H9 (cell line): Measurements from ENCODE around the gene GMNN. TPM values are rescaled to one million over a fixed set of nuclear protein-coding genes. Genes with fewer than 3 reads are reported as not detected.

Experiments used
- DNase-seq: peaks from one replicate; pipeline ENCODE4 v3.0.0-alpha.2; 2017
- H2AFZ ChIP-seq: one replicate; pipeline ENCODE4 v1.6.1; 2013; ENCODE audit warnings: mild to moderate bottlenecking, low read length, control low read depth, moderate library complexity
- H2AK5ac ChIP-seq: 2 replicates; pipeline ENCODE4 v1.6.1; 2013; ENCODE audit warnings: low read length, control low read depth, mixed read lengths; ENCODE audit not compliant: insufficient read length
- H2BK120ac ChIP-seq: one replicate; pipeline ENCODE4 v1.6.1; 2013; ENCODE audit warnings: low read depth, mild to moderate bottlenecking, low read length, control low read depth, inconsistent platforms; ENCODE audit not compliant: poor library complexity, severe bottlenecking
- H2BK12ac ChIP-seq: 2 replicates; pipeline ENCODE4 v1.6.1; 2013; ENCODE audit warnings: low read length, control low read depth, mixed read lengths, low read depth; ENCODE audit not compliant: insufficient read length
- H2BK15ac ChIP-seq: 2 replicates; pipeline ENCODE4 v1.6.1; 2013; ENCODE audit warnings: low read depth, low read length, control low read depth
- H2BK20ac ChIP-seq: one replicate; pipeline ENCODE4 v1.6.1; 2013; ENCODE audit warnings: low read depth, mild to moderate bottlenecking, low read length, control low read depth, inconsistent platforms; ENCODE audit not compliant: poor library complexity, severe bottlenecking
- H2BK5ac ChIP-seq: 2 replicates; pipeline ENCODE4 v1.6.1; 2013; ENCODE audit warnings: low read length, control low read depth, mixed read lengths; ENCODE audit not compliant: insufficient read length
- H3K14ac ChIP-seq: 2 replicates; pipeline ENCODE4 v1.6.1; 2013; ENCODE audit warnings: low read length, control low read depth; ENCODE audit not compliant: insufficient read depth
- H3K18ac ChIP-seq: 2 replicates; pipeline ENCODE4 v1.6.1; 2013; ENCODE audit warnings: low read depth, mild to moderate bottlenecking, mixed read lengths, low read length, control low read depth; ENCODE audit not compliant: insufficient read length
- H3K23ac ChIP-seq: 2 replicates; pipeline ENCODE4 v1.6.1; 2013; ENCODE audit warnings: low read length, control low read depth, mixed read lengths, low read depth; ENCODE audit not compliant: insufficient read length
- H3K23me2 ChIP-seq: 2 replicates; pipeline ENCODE4 v1.6.1; 2013; ENCODE audit warnings: low read depth, mild to moderate bottlenecking, mixed read lengths, low read length, control low read depth; ENCODE audit not compliant: insufficient read length, poor library complexity, severe bottlenecking
- H3K27ac ChIP-seq: 2 replicates; pipeline ENCODE4 v1.5.1; 2013; ENCODE audit warnings: low read length, control low read depth, mixed read lengths, low read depth; ENCODE audit not compliant: insufficient read length
- H3K27me3 ChIP-seq: 2 replicates; pipeline ENCODE4 v1.6.1; 2013; ENCODE audit warnings: low read length, control low read depth, inconsistent platforms; ENCODE audit not compliant: insufficient read depth
- H3K4ac ChIP-seq: 2 replicates; pipeline ENCODE4 v1.6.1; 2013; ENCODE audit warnings: low read depth, mild to moderate bottlenecking, control low read depth, inconsistent platforms, low read length, moderate library complexity
- H3K4me1 ChIP-seq: 2 replicates; pipeline ENCODE4 v1.6.1; 2013; ENCODE audit warnings: low read length, control low read depth, inconsistent platforms; ENCODE audit not compliant: insufficient read depth
- H3K4me2 ChIP-seq: 2 replicates; pipeline ENCODE4 v1.6.1; 2013; ENCODE audit warnings: low read length, control low read depth, mixed read lengths; ENCODE audit not compliant: insufficient read length, insufficient read depth
- H3K56ac ChIP-seq: 2 replicates; pipeline ENCODE4 v1.6.1; 2013; ENCODE audit warnings: low read depth, mild to moderate bottlenecking, mixed read lengths, low read length, control low read depth; ENCODE audit not compliant: insufficient read length
- H3K79me1 ChIP-seq: 2 replicates; pipeline ENCODE4 v1.6.1; 2013; ENCODE audit warnings: low read depth, mild to moderate bottlenecking, moderate library complexity, low read length, control low read depth, inconsistent platforms; ENCODE audit not compliant: insufficient read depth, poor library complexity, severe bottlenecking
- H3K79me2 ChIP-seq: 2 replicates; pipeline ENCODE4 v1.6.1; 2013; ENCODE audit warnings: low read length, control low read depth, inconsistent platforms; ENCODE audit not compliant: insufficient read depth
- H3K9ac ChIP-seq: 2 replicates; pipeline ENCODE4 v1.6.1; 2013; ENCODE audit warnings: low read length, control low read depth, mixed read lengths; ENCODE audit not compliant: insufficient read length; ENCODE audit errors: extremely low read depth
- H3K9me3 ChIP-seq: one replicate; pipeline ENCODE4 v1.6.1; 2013; ENCODE audit warnings: low read depth, low read length, inconsistent platforms; ENCODE audit not compliant: control insufficient read depth
- H3T11ph ChIP-seq: one replicate; pipeline ENCODE4 v1.6.1; 2013; ENCODE audit warnings: mild to moderate bottlenecking, low read length, control low read depth, inconsistent platforms
- H4K20me1 ChIP-seq: one replicate; pipeline ENCODE4 v1.6.1; 2013; ENCODE audit not compliant: control insufficient read depth, insufficient read length, insufficient read depth
- H4K5ac ChIP-seq: 2 replicates; pipeline ENCODE4 v1.6.1; 2013; ENCODE audit warnings: low read depth, mild to moderate bottlenecking, mixed read lengths, low read length, control low read depth; ENCODE audit not compliant: insufficient read length
- H4K8ac ChIP-seq: replicated peaks from 2 replicates; pipeline ENCODE4 v1.6.1; 2013; ENCODE audit warnings: low read length, control low read depth, mixed read lengths, low read depth; ENCODE audit not compliant: insufficient read length
- H4K91ac ChIP-seq: 2 replicates; pipeline ENCODE4 v1.6.1; 2013; ENCODE audit warnings: low read depth, mild to moderate bottlenecking, moderate library complexity, mixed read lengths, low read length, control low read depth; ENCODE audit not compliant: insufficient read length
- H3K27ac Mint-ChIP-seq, 3 experiments: 2 replicates in 2 of 3; 3 replicates in 1 of 3; pipeline ENCODE4 v1.8.0; 2020 to 2021; ENCODE audit warnings: mixed read lengths in 3 of 3, mild to moderate bottlenecking in 1 of 3, moderate library complexity in 1 of 3
- H3K27me3 Mint-ChIP-seq: 2 replicates; pipeline ENCODE4 v1.8.0; 2021; ENCODE audit warnings: low read depth, mild to moderate bottlenecking, moderate library complexity, mixed read lengths
- H3K36me3 Mint-ChIP-seq, 3 experiments: 2 replicates in 2 of 3; 3 replicates in 1 of 3; pipeline ENCODE4 v1.8.0; 2020 to 2021; ENCODE audit warnings: low read depth in 3 of 3, mixed read lengths in 3 of 3; ENCODE audit not compliant: insufficient read depth in 1 of 3
- H3K4me1 Mint-ChIP-seq, 2 experiments: 2 replicates each; pipeline ENCODE4 v1.8.0; 2020; ENCODE audit warnings: mixed read lengths in 2 of 2
- H3K4me3 Mint-ChIP-seq, 2 experiments: 2 replicates in 1 of 2; 3 replicates in 1 of 2; pipeline ENCODE4 v1.8.0; 2020 to 2021; ENCODE audit warnings: mild to moderate bottlenecking in 2 of 2, mixed read lengths in 2 of 2, moderate library complexity in 1 of 2
- H3K9me3 Mint-ChIP-seq, 2 experiments: 2 replicates in 1 of 2; 3 replicates in 1 of 2; pipeline ENCODE4 v1.8.0; 2020; ENCODE audit warnings: mild to moderate bottlenecking in 2 of 2, mixed read lengths in 2 of 2, moderate library complexity in 1 of 2
- WGBS: extraction: QIAGEN DNeasy Blood & Tissue Kit; methylation state at CpG from one replicate; pipeline ENCODE4 v1.1.7; 2013; ENCODE audit warnings: missing lambda C conversion rate, low lambda C conversion rate, mixed read lengths; ENCODE audit not compliant: insufficient read length; ENCODE audit errors: extremely low coverage; 5-methylcytosine and 5-hydroxymethylcytosine counted together
- total RNA-seq: library from RNA; stranded (reverse); gene quantifications from 2 replicates; pipeline ENCODE4 v1.2.1, GENCODE V29; 2021
- TF ChIP-seq, protein P1 (sequence below): fragments of 200-600 bp; sonication (generic); conservative IDR thresholded peaks from 3 replicates; pipeline ENCODE4 v1.8.0; 2021; ENCODE audit warnings: antibody characterized with exemption, mild to moderate bottlenecking

The GMNN gene
- total RNA-seq, 1 experiment from 2014 or later, result 106 TPM

DNA sequence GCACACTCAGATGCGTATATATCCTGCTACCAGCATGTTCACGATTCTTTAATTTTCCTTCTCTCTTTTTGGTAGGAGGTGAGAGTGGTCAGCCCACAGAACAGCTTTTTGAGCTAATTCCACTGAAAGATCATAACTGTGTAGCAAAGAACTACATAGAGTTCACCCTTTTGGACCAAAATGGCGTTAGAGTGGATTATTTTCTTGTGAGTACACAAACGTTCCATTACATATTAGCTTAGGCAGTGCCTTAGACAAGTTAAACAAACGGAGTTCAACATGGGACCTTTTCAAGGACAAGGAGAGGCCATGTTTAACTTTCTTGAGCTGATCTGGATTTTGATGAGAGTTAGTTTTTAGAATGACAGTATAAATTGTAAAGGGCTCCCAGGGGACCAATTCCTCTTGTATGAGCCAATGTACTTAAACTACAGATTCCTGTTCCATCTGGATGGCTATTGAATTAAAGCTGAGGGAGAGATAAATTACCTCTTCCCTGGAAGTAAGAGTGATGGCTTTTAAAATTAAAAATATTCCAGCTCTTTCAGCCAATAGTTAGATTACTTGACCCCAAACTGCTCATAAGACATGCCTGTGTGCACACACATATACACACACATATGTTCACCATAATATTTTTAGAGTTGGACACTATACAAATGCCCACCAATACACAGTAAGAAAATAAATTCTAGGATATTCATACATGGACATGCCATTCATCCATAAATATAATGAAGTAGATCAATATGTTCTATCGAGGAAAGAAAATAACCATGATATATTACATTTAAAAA is 49.6 kb downstream of the GMNN start:
- Histone ChIP-seq H2AFZ (no peak overlapping the region), H3K27me3 (no peaks in the 10 kb centered on the region), H3K79me1 (no peaks in the 10 kb centered on the region), H4K8ac (no peak overlapping the region), H3T11ph (no peak overlapping the region), H3K9ac (no peak overlapping the region), H2BK15ac (no peak overlapping the region), H3K18ac (no peak overlapping the region), H4K91ac (no peak overlapping the region), H2BK120ac (no peak overlapping the region), H4K20me1 (no peaks in the 10 kb centered on the region), H4K5ac (no peak overlapping the region), H3K23me2 (no peaks in the 10 kb centered on the region), H3K4ac (no peak overlapping the region), H2BK12ac (no peak overlapping the region), H3K23ac (no peak overlapping the region), H3K79me2 (no peaks in the 10 kb centered on the region), H3K27ac (no peak overlapping the region), H3K14ac (no peak overlapping the region), H3K4me2 (no peak overlapping the region), H3K56ac (no peak overlapping the region), H3K9me3 (no peaks in the 10 kb centered on the region), H2BK20ac (no peak overlapping the region), H3K4me1 (no peaks in the 10 kb centered on the region), H2BK5ac (no peak overlapping the region), H2AK5ac (no peak overlapping the region)
- no peak overlapping the region for H3K4me3 Mint-ChIP-seq
- no peaks in the 10 kb centered on the region for H3K27me3 Mint-ChIP-seq
- WGBS, result no CpG with 5 or more reads among the region's 6 CpGs
- no peaks in the 10 kb centered on the region for H3K9me3 Mint-ChIP-seq
- TF ChIP-seq, protein P1, sequence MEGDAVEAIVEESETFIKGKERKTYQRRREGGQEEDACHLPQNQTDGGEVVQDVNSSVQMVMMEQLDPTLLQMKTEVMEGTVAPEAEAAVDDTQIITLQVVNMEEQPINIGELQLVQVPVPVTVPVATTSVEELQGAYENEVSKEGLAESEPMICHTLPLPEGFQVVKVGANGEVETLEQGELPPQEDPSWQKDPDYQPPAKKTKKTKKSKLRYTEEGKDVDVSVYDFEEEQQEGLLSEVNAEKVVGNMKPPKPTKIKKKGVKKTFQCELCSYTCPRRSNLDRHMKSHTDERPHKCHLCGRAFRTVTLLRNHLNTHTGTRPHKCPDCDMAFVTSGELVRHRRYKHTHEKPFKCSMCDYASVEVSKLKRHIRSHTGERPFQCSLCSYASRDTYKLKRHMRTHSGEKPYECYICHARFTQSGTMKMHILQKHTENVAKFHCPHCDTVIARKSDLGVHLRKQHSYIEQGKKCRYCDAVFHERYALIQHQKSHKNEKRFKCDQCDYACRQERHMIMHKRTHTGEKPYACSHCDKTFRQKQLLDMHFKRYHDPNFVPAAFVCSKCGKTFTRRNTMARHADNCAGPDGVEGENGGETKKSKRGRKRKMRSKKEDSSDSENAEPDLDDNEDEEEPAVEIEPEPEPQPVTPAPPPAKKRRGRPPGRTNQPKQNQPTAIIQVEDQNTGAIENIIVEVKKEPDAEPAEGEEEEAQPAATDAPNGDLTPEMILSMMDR, result no peak
- no peak for DNase-seq
- H3K36me3 Mint-ChIP-seq, result peaks cover 0 to 7% (median 4%) of the 10 kb centered on the region in 3 experiments; a peak in 2 of 7 replicates
- H3K4me1 Mint-ChIP-seq, result peaks cover 3 to 17% of the 10 kb centered on the region in 2 experiments; a peak in 2 of 4 replicates
- H3K27ac Mint-ChIP-seq, result no peak overlapping the region
